Central memory CD8-positive, alpha-beta T cell (primary cell): ENCODE results near the gene DSCAML1.
"Not testable (repeated sequence)": the region's sequence is repeated elsewhere in the genome, so short reads cannot be mapped to it uniquely, and the experiment has no call there.

Experiments used
- ATAC-seq: fragments of 150-1000 bp; cut with Tn5 transposase; replicated peaks from 2 replicates; pipeline ENCODE4 v1.10.0; 2022; ENCODE audit warnings: mild to moderate bottlenecking, moderate FRiP score, moderate number of reproducible peaks; ENCODE audit not compliant: poor library complexity, severe bottlenecking; ENCODE audit errors: extremely low read depth
- DNase-seq, 2 donors: peaks; one replicate each; pipeline ENCODE4 v3.0.0; 2021; ENCODE audit warnings: low spot score in 2 of 2
- H3K27ac Mint-ChIP-seq: one replicate; pipeline ENCODE4 v1.8.0; 2022; ENCODE audit warnings: low read depth, mild to moderate bottlenecking, moderate library complexity, mixed read lengths
- H3K27me3 Mint-ChIP-seq: one replicate; pipeline ENCODE4 v1.8.0; 2022; ENCODE audit warnings: mixed read lengths
- H3K36me3 Mint-ChIP-seq: one replicate; pipeline ENCODE4 v1.8.0; 2022; ENCODE audit warnings: mild to moderate bottlenecking, moderate library complexity, mixed read lengths; ENCODE audit not compliant: insufficient read depth
- H3K4me1 Mint-ChIP-seq: one replicate; pipeline ENCODE4 v1.8.0; 2022; ENCODE audit warnings: mixed read lengths
- H3K4me3 Mint-ChIP-seq: one replicate; pipeline ENCODE4 v1.8.0; 2022; ENCODE audit warnings: mild to moderate bottlenecking, moderate library complexity, mixed read lengths
- H3K9me3 Mint-ChIP-seq: one replicate; pipeline ENCODE4 v1.8.0; 2022; ENCODE audit warnings: mixed read lengths

The DSCAML1 gene

DNA sequence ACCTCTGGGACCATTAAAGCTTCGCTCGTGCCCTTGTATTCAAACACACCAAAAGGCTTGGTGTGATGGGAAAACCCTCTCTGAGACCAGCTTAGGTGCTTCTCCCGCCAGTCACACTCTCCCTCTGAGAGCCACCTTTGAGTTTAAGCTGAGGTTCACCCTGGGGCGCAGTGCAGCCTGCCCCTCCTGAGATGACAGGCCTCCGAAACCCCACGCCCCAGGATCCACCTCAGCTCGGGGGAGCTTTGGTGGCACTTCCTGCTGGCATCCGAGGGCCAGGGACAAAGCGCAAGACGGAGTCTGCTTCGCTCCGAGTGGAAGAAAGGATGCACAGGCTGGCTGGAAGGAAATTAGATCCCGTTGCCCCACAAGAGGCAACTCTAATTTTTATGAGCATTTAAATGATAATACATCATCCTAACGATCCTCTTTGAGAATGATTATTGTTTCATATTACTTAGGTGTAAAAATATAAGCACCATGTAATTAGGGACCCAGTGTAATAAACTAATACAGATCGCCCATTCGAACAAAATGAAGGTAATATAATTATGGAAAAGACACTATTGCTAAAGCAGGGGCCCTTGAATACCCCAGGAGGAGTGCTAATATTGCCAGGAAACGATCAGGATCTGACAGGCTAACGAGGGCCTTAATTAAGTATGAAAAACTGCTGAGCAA lies 334.7 kb downstream of the DSCAML1 start:
- no peak for ATAC-seq
- H3K27ac Mint-ChIP-seq = no peak overlapping the region
- no peaks in the 10 kb centered on the region for H3K4me1 Mint-ChIP-seq
- H3K36me3 Mint-ChIP-seq = no peaks in the 10 kb centered on the region
- DNase-seq = no peak
- H3K4me3 Mint-ChIP-seq = no peak overlapping the region
- no peaks in the 10 kb centered on the region for H3K9me3 Mint-ChIP-seq
- peaks cover 51% of the 10 kb centered on the region for H3K27me3 Mint-ChIP-seq

DNA sequence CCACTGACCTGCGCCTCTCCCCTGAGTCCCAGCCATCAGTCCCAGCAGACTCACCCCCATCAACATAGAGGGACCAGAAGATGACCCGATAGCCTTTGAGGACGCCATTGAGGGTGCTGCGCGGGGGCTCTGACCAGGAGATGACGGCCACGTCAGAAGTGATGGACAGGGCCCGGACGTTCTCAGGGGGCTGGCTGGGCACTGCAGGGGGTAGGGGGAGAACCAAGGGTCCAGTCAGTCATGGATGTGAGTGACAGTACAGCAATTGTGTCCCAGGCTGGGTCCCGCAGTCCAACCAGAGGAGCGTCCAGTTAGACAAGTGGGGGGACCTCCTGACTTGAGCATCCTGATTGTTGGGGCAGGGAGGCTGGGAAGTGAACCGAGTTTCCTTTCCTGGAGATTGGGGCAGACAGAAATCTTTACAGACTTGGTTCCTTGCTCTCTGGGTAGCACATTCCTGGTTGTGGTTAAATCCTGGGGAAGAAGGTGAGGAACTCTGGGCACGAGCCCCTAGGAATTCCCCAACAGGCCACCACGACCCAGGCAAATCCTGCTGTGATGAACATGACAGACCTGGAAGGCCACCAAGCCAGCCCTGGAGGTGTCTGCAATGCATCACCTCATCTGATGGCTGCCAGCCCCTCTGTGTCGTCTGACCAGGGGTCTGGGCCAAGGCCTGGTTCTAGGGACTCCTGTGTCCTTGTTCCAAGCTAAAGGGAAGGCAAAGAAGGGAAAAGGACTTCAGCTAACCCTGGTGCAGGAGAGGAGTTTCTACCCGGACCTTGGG lies 335.4 kb downstream of the DSCAML1 start:
- H3K9me3 Mint-ChIP-seq = no peaks in the 10 kb centered on the region
- H3K27ac Mint-ChIP-seq = no peak overlapping the region
- H3K27me3 Mint-ChIP-seq = peaks cover 51% of the 10 kb centered on the region
- no peaks in the 10 kb centered on the region for H3K36me3 Mint-ChIP-seq
- DNase-seq (no peak), ATAC-seq (no peak)
- no peak overlapping the region for H3K4me3 Mint-ChIP-seq
- no peaks in the 10 kb centered on the region for H3K4me1 Mint-ChIP-seq

DNA sequence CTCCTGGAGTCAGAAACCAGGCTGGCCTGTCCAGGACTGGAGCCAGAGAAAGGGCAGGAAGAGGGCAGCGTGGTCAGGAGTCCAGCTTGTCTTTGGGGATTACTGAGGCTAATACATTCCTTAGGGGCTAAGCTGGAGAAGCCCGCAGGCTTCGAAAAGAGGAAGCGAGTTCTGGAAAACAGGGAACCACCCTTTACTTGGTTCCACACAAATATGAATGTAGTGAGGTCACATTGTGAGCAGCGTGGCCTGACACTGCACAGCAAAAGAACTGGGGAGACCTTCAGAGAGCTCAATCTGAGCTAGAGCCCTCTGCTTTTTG lies 337.1 kb downstream of the DSCAML1 start:
- Mint-ChIP-seq H3K27ac (no peak overlapping the region), H3K36me3 (no peaks in the 10 kb centered on the region), H3K4me3 (no peak overlapping the region), H3K9me3 (no peaks in the 10 kb centered on the region), H3K27me3 (peaks cover 64% of the 10 kb centered on the region), H3K4me1 (no peaks in the 10 kb centered on the region)
- no peak for DNase-seq
- no peak for ATAC-seq

DNA sequence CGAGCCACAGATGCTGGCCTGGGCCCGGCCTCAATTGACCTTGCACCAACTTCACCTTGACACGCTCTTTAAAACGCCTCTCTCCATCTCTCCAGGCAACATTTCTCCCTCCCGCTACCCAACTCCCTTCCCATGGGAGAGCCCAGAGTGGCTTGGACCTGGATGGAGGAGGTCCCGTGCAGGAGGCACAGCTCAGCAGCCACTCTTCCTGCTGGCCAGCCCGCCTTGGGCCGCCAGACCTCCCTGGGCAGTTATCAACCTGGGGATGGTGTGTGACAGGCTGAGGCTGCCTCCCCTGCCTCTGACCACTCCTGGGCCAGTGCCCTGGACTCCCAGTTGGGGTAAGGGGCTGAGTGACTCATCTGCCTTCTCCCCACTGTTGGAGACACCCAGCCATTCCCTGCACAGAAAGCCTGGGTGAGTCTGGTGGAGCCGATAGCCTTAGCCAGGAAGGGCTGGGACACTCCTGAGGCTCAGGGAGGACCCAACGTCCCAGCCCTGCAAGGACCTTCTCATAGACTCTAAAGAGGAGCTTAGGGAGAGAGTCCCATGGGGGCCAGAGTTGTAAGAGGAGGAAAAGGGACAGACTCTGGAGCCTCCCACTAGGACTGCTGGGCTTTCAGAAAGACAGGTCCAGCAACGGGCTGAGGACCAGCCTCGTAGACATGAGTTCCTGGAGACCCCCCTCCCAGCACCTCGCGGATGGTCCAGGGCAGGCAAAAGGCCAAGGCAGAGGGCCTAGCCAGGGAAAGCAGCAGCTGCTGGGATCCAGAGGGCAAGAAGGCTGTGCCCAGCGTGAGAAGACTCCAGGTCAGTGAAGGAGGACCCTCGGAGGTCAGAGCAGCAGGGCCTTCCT lies 337.7 kb downstream of the DSCAML1 start:
- DNase-seq (no peak), ATAC-seq (no peak)
- Mint-ChIP-seq H3K27ac (no peak overlapping the region), H3K4me1 (no peaks in the 10 kb centered on the region), H3K4me3 (no peak overlapping the region), H3K9me3 (peaks cover 3% of the 10 kb centered on the region), H3K36me3 (no peaks in the 10 kb centered on the region), H3K27me3 (peaks cover 64% of the 10 kb centered on the region)

DNA sequence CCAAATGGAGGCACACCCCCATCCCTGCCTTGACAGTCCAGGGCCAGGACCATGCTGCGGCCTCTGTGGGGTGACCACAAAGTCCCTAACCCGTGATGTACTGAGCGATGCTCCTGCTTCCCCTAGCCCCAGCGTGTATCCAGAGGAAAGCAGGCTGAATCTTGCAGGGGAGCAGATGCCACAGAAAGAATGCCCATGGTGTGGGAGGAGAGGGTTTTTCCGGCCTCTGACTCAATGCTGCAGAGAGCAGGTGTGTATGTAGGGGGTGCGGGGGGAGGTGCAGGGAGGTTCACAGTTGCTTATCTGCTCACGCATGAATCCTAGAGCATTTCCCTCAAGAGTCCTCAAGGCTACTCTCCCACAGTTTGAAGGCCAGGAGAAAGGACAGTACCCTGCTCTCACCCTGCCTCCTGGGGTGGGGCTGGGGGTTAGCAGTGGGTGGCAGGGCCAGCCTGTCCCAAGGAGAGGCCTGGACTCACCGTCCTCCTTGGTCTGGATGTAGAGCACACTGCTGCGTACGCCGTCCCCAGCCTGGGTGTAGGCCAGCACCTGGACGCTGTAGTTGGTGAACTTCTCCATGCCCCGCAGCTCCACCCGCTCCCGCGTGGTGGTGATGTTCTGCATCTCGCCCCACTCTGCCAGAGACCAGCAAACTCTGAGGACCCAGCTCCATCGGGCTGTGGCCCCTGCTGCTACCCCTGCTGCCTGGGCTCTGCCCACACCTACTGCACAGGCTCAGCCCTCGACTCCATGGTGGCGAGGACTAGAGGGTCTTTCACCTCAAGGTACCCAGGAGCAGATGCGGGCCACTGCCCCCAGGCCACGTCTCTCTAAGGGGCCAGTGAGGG lies 338.5 kb downstream of the DSCAML1 start:
- no peak for ATAC-seq
- Mint-ChIP-seq H3K27me3 (peaks cover 68% of the 10 kb centered on the region), H3K27ac (no peak overlapping the region), H3K4me1 (no peaks in the 10 kb centered on the region), H3K9me3 (peaks cover 8% of the 10 kb centered on the region), H3K36me3 (no peaks in the 10 kb centered on the region), H3K4me3 (no peak overlapping the region)
- DNase-seq = no peak

DNA sequence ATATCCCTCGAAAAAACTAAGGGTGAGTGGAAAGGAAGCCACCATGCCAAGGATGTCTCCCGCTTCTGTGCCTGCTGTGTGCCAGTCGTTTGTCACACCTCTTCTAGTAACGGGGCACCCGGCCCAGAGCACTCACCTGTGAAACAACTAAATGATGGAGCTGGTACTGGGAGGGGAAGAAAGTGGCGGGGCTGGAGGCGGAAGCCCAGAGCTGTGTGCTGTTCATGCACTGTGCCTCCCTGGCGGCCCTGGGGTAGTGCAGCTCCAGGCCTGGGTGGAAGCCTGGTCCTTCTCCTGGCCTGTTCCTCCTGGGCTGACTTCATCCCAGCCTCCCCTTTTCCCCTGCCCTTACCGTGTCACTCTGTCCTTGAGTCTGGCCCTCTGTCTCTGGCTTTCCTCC lies 339.2 kb downstream of the DSCAML1 start:
- Mint-ChIP-seq H3K4me1 (no peaks in the 10 kb centered on the region), H3K9me3 (peaks cover 8% of the 10 kb centered on the region), H3K4me3 (no peak overlapping the region), H3K27ac (no peak overlapping the region), H3K27me3 (peaks cover 69% of the 10 kb centered on the region), H3K36me3 (no peaks in the 10 kb centered on the region)
- no peak for DNase-seq
- no peak for ATAC-seq

DNA sequence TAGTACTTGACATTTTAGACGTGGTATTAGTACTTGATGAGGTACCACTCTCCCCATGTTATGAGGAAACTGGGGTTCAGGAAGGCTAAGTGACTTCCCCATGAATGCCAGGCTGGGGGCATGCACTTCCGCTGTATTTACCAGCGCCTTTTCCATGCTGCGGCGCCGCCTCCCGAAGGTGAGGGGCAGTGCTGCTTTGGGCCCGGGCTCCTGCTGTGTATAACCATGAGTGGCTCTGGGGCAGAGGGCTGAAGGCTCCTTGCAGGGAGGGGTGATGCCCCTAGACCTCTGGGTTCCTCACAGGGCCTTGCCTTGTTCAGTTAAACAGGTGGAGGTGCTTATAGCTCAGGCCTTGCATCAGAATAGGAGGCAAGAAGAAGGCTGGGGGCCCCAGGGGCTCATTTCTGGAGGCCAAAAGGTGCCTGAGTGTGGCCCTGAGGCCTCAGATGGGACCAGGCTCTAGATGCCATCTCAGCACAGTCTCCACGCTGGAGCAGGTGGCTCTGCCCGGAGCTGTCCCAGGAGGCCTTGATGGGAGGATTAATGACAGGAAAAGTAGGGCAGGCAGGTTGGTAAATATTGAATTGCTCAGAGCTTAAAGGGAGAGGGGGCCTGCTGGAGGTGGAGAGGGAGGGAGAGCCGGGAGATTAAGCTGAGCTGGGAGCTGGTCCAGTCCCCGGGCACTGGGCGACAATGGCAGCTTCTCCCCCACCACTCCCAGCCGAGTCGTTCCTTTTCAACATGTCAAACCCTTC lies 339.8 kb downstream of the DSCAML1 start:
- Mint-ChIP-seq H3K27ac (no peak overlapping the region), H3K4me3 (no peak overlapping the region), H3K27me3 (peaks cover 69% of the 10 kb centered on the region), H3K9me3 (peaks cover 8% of the 10 kb centered on the region), H3K4me1 (no peaks in the 10 kb centered on the region), H3K36me3 (no peaks in the 10 kb centered on the region)
- DNase-seq (no peak), ATAC-seq (no peak)

DNA sequence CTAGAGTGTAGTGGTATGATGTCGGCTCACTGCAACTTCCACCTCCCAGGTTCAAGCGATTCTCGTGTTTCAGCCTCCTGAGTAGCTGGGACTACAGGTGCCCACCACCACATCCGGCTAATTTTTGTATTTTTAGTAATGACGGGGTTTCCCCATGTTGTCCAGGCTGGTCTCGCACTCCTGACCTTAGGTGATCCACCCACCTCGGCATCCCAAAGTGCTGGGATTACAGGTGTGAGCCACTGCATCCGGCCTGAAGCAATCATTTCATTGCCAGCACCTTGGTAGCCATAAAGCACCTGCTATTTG lies 340.3 kb downstream of the DSCAML1 start:
- H3K4me1 Mint-ChIP-seq, DNase-seq, H3K27ac Mint-ChIP-seq, H3K9me3 Mint-ChIP-seq, ATAC-seq, H3K4me3 Mint-ChIP-seq, H3K36me3 Mint-ChIP-seq: not testable (repeated sequence)
- H3K27me3 Mint-ChIP-seq = peaks cover 69% of the 10 kb centered on the region

DNA sequence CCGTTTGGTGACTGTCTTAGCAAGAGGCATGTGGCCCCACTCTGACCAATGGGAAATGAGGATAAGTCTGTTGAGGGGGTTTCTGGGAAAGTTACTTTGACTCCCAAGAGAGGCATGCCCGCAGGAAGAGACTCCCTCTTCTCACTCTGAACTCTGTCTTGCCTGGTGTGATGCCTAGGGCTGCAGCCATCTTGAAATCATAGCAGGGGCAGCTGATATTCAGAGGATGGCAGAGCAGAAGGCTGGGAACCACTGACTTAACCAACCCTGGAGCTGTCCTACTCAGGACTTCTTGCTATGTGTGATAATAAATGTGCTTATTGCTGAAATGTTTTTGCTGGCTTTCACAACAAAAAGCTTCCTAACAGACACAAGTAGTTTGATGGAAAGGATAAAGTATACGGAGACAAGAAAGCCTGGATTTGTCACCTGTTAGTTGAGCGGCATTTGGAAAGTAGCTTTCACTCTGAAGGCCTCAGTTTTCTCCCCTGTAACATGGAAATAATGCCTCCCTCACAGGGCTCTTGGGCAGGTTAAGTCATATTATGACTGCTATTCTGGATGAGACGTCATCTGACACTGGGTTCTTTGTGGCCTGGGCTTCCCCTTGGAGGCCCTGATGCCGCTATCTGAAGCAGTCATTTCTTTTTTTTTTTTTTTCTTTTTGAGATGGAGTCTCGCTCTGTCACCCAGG lies 340.8 kb downstream of the DSCAML1 start:
- Mint-ChIP-seq H3K4me3 (no peak overlapping the region), H3K9me3 (peaks cover 8% of the 10 kb centered on the region), H3K27ac (no peak overlapping the region), H3K27me3 (peaks cover 64% of the 10 kb centered on the region), H3K36me3 (no peaks in the 10 kb centered on the region), H3K4me1 (no peaks in the 10 kb centered on the region)
- ATAC-seq (peak; percentile 52), DNase-seq (no peak)

DNA sequence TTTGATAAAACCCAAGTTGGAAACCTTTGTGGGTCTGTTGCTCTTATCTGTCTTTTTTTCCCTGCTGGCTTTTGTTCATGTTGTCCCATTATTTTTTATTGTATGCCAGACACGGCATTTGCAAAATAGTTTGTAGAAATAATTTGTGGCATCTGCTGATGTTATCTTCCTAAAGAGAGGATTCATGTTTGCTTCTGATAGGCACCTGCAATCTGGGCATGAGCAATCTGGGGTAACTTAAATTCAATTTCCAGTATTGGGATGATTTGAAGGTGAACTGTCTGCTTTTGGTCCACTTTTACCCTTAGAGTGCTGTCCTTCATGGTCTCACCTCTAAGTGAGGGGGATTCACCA lies 342.5 kb downstream of the DSCAML1 start:
- Mint-ChIP-seq H3K36me3 (no peaks in the 10 kb centered on the region), H3K4me1 (no peaks in the 10 kb centered on the region), H3K27me3 (peaks cover 49% of the 10 kb centered on the region), H3K9me3 (peaks cover 8% of the 10 kb centered on the region), H3K27ac (no peak overlapping the region), H3K4me3 (no peak overlapping the region)
- DNase-seq = no peak
- ATAC-seq = no peak

DNA sequence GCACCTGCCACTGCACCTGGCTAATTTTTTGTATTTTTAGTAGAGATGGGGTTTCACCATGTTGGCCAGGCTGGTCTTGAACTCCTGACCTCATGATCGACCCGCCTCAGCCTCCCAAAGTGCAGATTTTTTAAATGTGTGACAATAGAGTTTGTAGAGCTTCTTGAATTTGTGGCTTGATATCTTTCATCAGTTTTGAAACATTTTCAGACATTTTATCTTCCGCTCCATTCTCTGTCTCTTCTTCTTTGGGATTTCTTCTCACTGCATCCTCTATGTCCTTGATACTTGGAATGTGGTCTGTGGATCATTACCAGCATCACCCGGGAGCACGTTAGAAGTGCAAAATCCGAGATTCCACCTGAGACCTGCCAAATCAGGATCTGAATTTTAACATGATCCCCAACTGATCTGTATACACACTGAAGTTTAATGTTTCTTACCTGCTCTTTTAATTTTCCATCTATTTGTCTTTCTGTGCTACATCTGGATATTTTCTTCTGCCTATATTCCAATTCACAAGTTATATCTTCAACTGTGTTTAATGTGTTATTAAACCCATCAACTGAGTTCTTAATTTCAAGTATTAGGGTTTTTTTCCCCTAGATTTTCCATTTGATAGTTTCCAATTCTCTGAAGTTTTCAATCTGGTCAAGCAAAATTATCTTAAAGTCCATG lies 343.0 kb downstream of the DSCAML1 start:
- ATAC-seq = no peak
- H3K36me3 Mint-ChIP-seq = no peaks in the 10 kb centered on the region
- H3K27ac Mint-ChIP-seq = no peak overlapping the region
- H3K27me3 Mint-ChIP-seq = peaks cover 49% of the 10 kb centered on the region
- H3K4me1 Mint-ChIP-seq = no peaks in the 10 kb centered on the region
- H3K4me3 Mint-ChIP-seq = no peak overlapping the region
- H3K9me3 Mint-ChIP-seq = peaks cover 8% of the 10 kb centered on the region
- no peak for DNase-seq
